Measurements from ENCODE around the gene TPCN1.

GRCh38 chr12:113232840-113233585 is 11.7 kb downstream of the TPCN1 start:
- TF ChIP-seq CTCF (conservative IDR thresholded peaks at IDR 0.05) (no peak), EZH2 (IDR thresholded peaks at IDR 0.05; ENCODE audit: low read depth) (no peak)

Measured in PC-9 (cell line).